ENCODE measurements around the gene EML4. TPM values are rescaled to one million over a fixed set of nuclear protein-coding genes. Genes with fewer than 3 reads are reported as not detected.
"Not testable (repeated sequence)": the region's sequence is repeated elsewhere in the genome, so short reads cannot be mapped to it uniquely, and the experiment has no call there.

The EML4 gene
- total RNA-seq, 3 donors from 2014 or later: 47.9 to 88.3 (median 66.3) TPM

DNA sequence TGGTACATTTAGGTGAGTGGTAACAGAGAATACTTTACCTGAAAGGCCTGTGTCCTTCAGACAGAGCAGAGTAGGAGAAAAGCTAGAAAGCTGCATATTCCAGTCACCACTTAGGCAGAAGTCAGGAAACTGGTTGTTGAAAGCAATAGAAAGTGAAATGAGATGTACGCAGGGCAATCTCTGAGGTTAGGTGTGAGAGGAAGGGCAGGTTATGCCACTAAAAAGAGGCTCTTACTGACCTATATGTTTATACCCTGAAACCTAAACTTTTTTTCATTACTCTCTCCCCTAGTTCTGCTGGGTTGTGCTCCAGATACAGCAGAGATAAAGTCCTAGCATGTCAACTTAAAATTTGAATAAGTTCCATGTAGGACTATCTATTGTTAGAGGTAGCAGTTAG lies 98.4 kb downstream of the EML4 start:
- intact Hi-C loops (cut with DNase I, micrococcal nuclease): no loop called here
- DNase-seq (no peak), ATAC-seq (no peak)
- H3K4me3 ChIP-seq: no peak overlapping the region
- TF ChIP-seq, protein P1, sequence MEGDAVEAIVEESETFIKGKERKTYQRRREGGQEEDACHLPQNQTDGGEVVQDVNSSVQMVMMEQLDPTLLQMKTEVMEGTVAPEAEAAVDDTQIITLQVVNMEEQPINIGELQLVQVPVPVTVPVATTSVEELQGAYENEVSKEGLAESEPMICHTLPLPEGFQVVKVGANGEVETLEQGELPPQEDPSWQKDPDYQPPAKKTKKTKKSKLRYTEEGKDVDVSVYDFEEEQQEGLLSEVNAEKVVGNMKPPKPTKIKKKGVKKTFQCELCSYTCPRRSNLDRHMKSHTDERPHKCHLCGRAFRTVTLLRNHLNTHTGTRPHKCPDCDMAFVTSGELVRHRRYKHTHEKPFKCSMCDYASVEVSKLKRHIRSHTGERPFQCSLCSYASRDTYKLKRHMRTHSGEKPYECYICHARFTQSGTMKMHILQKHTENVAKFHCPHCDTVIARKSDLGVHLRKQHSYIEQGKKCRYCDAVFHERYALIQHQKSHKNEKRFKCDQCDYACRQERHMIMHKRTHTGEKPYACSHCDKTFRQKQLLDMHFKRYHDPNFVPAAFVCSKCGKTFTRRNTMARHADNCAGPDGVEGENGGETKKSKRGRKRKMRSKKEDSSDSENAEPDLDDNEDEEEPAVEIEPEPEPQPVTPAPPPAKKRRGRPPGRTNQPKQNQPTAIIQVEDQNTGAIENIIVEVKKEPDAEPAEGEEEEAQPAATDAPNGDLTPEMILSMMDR (IDR thresholded peaks at IDR 0.05): no peak
- H3K36me3 ChIP-seq (ENCODE audit: low read depth): no peaks in the 10 kb centered on the region
- no peaks in the 10 kb centered on the region for H3K4me1 ChIP-seq (ENCODE audit: low read depth)
- H3K9me3 ChIP-seq: no peaks in the 10 kb centered on the region

DNA sequence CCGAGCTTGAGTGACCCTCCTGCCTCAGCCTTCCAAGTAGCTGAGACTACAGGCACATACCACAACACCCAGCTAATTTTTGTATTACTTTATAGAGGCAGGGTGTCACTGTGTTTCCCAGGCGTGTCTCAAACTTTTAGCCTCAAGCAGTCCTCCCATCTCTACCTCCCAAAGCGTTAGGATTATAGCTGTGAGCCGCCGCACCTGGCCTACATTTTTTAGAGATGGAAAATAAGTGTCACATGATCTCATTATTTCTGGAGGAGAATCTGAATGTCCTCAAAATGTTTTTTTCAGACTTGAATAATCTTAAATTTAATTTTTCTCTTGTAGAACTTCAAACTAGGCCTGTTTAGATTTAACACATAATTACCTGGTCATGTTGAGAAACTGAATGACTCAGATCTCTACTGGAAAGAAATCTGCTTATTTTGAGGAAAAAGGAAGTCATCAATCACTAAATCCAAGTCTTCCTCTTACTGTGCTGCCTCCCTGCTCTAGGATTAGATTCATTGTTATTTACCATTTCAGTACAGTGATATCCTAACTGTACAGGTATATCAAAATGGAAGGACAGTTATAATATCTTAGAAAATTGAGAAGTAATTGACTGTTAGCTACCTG lies 99.5 kb downstream of the EML4 start:
- Histone ChIP-seq H3K36me3 (ENCODE audit: low read depth) (no peaks in the 10 kb centered on the region), H3K4me3 (no peak overlapping the region), H3K4me1 (ENCODE audit: low read depth) (no peaks in the 10 kb centered on the region), H3K9me3 (no peaks in the 10 kb centered on the region)
- DNase-seq: no peak
- ATAC-seq: no peak
- intact Hi-C loops (cut with DNase I, micrococcal nuclease): no loop called here
- TF ChIP-seq, protein P1 (IDR thresholded peaks at IDR 0.05): no peak

DNA sequence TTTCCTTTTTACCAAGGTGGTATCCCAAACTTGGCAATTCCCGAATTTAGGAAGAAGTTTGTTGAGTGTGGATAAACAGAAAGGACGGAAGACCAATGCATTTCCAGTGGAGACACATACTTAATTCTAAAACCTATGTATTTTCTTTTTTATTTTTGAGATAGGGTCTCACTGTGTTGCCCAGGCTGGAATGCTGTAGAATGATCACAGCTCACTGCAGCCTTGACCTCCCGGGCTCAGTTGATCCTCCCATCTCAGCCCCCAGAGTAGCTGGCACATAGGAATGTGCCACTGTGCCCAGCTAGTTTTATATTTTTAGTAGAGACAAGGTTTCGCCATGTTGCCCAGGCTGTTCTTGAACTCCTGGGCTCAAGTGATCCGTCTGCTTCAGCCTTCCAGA lies 101.6 kb downstream of the EML4 start:
- TF ChIP-seq, protein P1 (IDR thresholded peaks at IDR 0.05): no peak
- intact Hi-C loops (cut with DNase I, micrococcal nuclease): no loop called here

DNA sequence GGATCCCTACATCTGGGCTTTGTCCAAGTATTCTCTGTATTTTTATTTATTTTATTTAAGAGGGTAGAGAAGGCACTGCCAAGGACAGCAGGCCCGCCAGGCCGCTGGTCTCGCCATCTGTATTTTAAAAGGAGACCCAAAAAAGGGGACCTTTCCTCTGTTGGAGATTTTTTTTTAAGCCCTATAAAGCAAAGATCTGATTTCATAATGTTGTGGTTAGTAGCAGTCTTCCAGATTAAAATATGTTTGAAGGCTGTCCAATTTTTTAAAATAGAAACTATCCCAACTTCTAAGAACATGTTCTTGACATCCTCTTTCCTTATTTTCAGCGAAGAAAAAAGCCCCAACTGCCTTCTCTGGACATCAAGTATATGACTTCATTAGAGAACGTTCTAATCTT lies 102.1 kb downstream of the EML4 start:
- intact Hi-C loops (cut with DNase I, micrococcal nuclease); H3K36me3 ChIP-seq (ENCODE audit: low read depth); H3K9me3 ChIP-seq; ATAC-seq; DNase-seq; H3K4me1 ChIP-seq (ENCODE audit: low read depth); H3K4me3 ChIP-seq: not testable (repeated sequence)

More for the DNA sequence above, 101.6 kb downstream of the EML4 start:
- no peaks in the 10 kb centered on the region for H3K36me3 ChIP-seq (ENCODE audit: low read depth)
- no peaks in the 10 kb centered on the region for H3K9me3 ChIP-seq
- DNase-seq (no peak), ATAC-seq (no peak)
- no peaks in the 10 kb centered on the region for H3K4me1 ChIP-seq (ENCODE audit: low read depth)
- H3K4me3 ChIP-seq: no peak overlapping the region

DNA sequence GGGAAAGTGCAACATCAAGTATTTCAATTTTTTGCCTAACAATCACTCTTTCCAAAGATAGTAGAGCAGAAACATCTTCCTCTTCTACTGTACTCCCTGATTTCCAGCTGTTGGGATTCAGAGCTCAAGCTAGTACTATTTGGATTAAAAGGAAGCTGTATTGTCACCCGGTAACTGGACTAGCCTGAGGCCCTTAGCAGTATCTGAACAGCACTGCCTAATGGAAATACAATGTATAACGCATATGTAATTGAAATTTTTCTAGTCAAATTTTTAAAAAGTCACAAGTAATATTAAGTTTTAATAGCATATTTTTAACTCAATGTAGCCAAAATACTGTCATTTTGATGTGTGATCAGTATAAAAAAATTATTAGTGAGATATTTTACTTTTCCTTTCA lies 105.7 kb downstream of the EML4 start:
- DNase-seq: no peak
- no peaks in the 10 kb centered on the region for H3K36me3 ChIP-seq (ENCODE audit: low read depth)
- H3K4me1 ChIP-seq (ENCODE audit: low read depth): no peaks in the 10 kb centered on the region
- H3K4me3 ChIP-seq: no peak overlapping the region
- intact Hi-C loops (cut with DNase I, micrococcal nuclease): no loop called here
- TF ChIP-seq, protein P1 (IDR thresholded peaks at IDR 0.05): no peak
- no peak for ATAC-seq
- no peaks in the 10 kb centered on the region for H3K9me3 ChIP-seq

DNA sequence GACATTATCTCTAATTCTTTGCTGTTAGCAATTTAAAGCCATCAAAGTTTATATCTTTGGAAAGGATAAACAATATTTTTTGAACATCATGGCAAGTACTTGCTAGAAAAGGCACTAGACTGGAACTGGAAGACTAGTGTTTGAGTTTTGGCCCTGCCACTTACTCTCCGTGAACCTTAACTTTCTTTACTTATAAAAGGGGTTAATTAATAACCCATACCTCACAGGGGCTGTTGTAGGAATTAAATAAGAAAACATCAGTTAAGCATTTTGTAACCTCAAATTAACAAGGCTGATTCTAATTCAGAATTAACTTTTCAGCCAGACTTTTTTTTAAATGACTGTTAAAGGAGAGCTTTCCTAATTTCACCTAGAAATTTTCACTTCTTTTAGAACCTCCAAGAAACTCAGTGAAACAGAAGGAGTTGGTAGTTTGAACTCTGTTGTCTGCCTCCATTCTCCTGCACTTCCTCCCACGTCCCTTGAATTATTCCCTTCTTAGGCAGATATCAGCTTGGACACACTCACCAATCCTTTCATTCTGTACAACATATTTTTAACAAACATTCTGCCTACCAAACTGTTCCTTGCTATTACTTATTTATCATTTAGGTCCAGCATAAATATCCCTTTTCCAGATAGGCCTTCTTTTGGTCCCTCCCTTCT lies 112.4 kb downstream of the EML4 start:
- intact Hi-C loops (cut with DNase I, micrococcal nuclease): no loop called here
- no peak for ATAC-seq

More for the DNA sequence above, 112.4 kb downstream of the EML4 start:
- Histone ChIP-seq H3K36me3 (ENCODE audit: low read depth) (no peaks in the 10 kb centered on the region), H3K9me3 (no peaks in the 10 kb centered on the region), H3K4me3 (no peak overlapping the region), H3K4me1 (ENCODE audit: low read depth) (no peaks in the 10 kb centered on the region)
- TF ChIP-seq, protein P1 (IDR thresholded peaks at IDR 0.05): no peak
- DNase-seq: no peak
